HG03103 (cell line): ENCODE results near the gene DCLK1.
"Not testable (repeated sequence)": the region's sequence is repeated elsewhere in the genome, so short reads cannot be mapped to it uniquely, and the experiment has no call there.

ENCODE experiments used
- ATAC-seq: cut with Tn5 transposase; IDR thresholded peaks from one replicate; pipeline ENCODE4 v1.9.1; 2021; ENCODE audit warnings: low read depth; ENCODE audit not compliant: unreplicated experiment

The DCLK1 gene

DNA sequence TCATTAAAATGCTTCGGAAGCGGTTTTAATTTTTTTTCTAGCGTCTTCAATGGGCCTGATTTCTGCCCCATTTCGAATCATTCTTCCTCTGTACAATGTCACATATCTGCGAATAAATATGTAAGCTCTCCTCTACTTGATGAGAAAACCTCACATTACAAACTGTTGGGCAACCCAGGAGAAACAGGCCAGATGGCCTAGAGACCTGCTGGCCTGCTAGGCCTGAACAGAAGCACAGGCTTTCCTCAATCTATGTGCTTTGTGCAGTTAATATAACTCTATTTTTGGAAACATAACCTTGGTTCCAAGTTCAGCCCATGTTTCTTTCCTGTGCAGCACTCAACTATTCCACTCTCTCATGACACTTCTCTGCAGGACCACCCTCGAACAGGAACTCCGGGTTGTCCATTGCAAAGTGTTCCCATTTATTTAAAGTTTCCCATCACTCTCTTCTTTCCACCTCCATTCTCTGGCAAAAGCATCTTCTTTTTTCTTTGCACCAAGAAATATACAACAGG is 42.0 kb downstream of the DCLK1 start:
- no peak for ATAC-seq

DNA sequence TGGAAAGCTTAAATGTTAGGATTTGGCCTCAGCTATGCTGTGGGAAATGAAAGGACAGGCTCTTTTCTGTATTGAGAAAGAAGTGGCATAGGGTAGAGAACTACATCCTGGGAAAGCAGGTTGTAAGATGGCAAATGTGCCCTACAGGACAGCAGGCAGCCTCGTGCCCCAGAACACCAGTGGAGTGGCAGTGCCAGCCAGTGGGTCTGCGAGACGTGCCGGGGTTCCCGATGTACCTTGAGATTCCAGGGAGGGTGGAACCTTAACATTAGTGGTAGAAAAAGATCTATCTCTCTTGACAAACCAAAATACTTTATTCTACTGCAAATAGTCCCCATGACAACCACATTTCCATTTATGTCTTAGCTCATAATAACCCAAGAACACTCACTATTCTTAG is 42.7 kb downstream of the DCLK1 start:
- no peak for ATAC-seq

DNA sequence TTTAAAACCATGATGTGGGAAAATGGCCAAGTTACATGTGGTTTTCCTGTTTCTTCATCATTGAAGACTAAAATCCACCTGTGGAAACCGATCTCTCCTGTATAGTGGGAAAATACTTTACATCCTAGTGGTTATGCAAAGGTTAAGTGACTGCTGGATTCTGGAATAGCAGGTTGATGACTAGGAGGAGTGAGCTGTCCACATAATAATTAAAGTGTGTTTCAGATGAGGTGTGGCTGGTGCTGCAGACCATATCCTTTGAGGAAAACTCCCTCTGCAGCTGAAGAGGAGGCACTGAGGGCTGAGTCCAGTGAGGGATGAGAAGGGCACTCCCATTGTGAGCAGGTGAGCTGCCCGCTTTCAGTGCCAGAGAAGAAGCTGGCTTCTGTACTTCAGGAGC is 43.2 kb downstream of the DCLK1 start:
- no peak for ATAC-seq

DNA sequence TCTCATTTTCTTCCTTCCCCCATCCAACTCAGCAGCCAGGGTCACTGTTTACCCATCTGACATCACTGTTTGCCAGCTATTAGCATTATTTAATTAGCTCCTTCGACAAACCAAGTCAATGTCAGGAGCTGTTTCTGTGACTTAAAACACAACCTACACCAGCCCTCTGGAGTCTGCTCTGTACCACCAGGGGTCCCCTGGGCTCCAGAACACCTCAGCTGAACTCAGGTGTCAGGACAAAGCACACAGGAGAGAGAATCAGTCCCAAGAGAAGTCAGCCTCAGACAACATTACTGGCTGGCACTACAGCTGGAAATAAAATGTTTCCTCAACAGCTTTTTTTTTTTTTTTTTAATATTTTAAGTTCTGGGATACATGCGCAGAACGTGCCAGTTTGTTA is 45.1 kb downstream of the DCLK1 start:
- ATAC-seq = no peak

DNA sequence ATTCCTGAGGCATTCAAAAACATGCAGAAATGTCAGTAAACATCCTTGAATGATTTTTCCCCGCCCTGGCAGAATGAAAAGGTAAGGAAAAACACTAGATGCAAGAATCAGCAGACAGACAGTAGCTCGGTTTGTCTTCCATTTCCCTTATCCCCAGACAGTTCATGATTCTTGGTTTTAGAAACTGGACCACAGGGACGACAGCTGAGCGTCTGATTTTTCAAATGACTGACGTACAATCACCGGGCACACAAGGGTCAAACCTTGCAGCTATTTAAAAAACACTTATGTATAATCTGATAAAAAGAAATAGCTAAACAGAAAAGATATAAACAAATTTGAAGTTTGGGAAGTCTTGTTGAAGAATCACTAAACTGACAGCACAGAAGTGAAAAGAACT is 47.1 kb downstream of the DCLK1 start:
- no peak for ATAC-seq

DNA sequence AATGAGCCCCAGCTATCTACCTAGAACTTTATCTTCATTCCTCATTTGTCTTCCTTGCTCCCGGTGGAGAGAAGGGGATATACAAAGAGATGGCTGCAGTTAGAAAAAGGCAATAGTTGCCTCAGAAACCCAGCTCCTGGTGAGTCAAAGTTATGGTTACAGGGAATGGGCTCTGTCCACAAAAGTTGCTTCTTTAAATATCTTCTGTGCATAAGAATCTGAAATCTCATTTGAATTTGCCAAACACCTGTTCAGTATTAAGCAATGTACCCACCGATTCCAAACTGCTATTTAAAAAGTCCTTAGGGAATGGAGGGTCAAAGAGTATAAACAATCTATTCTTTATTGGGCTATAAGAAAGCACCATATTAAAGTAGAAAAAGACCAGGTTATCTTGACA is 48.4 kb downstream of the DCLK1 start:
- ATAC-seq = no peak

DNA sequence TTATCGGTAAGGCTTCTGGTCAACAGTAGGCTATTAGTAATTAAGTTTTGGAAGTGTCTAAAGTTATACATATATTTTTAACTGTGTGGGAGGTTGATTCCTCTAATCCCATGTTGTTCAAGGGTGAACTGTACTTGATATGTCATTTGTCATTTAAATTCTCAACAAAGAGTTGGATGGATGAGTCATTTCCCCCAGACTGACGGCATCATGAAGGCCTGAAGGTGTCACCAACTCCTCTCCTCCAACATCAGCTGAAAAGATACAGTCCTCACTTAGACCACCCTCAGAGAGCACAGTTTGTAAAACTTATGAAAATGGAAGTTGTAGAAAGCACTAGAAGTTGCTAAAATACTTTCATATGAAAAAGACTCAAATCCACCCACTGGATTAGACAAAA is 48.8 kb downstream of the DCLK1 start:
- no peak for ATAC-seq

DNA sequence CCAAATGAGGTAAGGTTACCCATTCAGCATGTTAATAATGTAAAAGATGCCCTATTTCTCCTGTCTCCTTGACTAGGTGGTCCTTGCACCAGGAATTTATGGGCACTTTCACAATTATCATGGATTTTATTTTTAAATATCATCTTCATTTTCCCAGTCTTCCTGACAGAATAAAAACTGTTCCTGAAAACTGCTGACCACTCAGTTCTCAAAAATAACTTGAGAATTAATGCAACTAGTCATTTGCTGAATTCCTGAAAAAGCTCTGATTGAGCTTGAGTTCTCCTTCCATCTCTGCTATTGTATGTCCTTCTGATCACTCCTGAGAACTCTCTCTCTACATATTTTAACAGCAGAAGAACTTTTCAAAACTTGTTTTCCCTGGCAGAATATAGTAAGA is 55.0 kb downstream of the DCLK1 start:
- no peak for ATAC-seq

DNA sequence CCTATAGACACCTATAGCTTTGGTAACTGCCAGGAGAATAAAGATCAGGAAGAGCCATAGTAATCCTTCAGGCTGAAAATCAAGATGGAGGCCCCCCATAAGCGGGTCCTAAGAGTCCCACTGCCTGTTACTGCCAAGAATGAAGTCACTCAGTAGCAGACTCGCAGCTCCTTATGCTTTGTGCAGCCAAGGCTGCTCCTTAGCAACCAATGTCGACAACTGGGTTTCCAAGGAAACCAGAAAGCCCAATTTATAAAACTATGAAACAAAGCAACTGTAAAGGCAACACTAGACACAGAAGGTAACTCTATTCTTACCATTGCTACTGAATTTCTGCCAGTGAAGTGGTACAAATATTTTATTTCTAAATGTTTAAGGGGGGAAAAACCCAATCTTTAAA is 56.5 kb downstream of the DCLK1 start:
- no peak for ATAC-seq

DNA sequence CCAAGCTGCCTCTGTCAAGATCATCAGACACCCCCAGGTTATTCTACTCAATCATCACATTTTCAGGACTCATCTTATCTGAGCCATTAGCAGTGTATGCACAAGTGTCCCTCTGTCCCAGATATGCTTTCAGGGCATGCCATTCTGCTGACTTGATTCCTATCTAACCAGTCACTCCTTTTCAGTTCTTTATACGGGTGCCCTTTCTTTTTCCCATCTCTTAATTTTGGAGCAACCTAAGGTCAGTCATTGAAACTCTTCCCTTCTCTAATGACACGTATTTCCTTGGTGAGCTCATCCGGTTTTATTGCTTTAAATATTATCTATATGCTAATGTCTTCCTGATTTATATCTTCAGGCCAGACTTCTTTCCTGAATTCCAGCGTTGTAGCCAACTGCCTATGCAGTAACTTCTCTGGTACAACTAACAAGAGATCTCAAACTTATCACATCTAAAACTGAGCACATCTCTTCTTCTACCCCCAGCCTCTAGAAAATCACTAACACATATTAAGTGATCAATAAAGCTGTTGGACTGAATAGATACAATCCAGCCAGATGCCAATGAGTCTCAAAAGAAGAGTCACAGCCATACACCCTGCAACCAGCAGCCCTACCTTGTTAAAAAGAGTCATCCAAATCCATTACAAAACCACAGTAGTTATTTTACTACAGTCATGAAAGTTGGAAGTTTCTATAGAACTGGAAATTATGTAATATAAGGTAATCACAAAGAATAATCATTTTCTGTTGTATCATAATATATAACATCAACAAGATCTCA is 58.8 kb downstream of the DCLK1 start:
- ATAC-seq = no peak

DNA sequence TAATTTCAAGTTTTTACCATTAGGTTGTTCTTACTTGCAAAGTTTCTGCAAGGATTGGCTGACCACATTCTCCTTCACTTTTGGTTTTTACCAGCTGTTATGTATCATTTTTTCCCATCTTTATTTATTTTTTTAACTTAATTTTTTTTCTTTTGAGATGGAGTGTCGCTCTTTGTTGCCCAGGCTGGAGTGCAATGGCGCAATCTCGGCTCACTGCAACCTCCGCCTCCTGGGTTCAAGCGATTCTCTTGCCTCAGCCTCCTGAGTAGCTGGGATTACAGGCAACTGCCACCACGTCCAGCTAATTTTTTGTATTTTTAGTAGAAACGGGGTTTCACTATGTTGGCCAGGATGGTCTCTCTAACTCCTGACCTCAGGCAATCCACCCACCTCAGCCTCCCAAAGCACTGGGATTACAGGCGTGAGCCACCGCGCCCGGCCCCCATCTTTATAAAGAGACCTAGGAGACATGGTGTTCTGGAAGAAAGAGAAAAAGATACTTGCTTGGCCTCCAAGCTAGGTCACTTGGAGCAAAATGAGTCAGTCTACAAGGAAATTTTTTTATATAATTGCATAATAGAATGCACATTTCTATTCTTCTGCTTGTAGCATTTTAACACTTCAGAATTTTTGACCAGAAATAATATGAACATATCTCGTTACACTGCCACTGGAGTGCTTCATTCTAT is 60.5 kb downstream of the DCLK1 start:
- ATAC-seq = not testable (repeated sequence)

DNA sequence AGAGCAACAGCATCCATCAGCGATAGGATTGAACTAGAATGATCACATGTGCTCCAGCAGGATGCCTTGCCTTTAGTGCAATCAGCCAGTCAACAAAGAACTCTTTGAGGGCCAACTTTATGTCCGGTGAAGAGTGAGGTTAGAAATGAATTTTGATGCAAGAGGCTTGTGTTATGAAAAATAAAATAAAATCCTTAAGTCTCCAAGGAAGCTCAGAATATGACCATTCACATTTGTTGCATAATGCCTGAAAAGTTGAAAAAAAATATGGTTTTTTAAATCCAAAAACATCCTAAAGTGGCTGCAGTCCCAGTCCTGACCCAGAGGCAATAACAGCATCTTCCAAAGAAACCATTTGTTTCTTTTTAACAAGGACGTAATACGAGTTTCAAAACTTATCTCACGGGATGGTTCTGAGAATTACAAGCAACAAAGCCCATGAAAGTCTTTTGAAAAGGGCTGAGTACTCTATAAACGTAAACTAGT is 61.3 kb downstream of the DCLK1 start:
- ATAC-seq = no peak

DNA sequence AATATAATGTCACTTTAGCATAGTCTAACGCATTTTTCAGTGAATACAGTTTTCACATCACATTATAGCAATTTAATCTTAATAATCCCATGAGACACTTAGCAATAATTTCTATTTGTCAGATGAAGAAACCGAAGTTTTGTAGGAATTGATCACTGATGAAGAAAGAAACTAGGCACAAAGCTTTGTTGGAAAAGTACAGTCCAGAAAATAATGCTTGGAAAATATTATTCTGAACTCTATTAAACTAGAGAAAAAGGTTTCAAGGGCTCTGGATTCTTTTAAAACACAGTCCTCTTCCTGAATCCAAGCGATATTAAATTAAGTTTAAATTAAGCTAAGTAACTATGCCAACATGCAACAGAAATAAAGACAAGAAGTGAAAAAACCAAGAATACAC is 62.2 kb downstream of the DCLK1 start:
- no peak for ATAC-seq

DNA sequence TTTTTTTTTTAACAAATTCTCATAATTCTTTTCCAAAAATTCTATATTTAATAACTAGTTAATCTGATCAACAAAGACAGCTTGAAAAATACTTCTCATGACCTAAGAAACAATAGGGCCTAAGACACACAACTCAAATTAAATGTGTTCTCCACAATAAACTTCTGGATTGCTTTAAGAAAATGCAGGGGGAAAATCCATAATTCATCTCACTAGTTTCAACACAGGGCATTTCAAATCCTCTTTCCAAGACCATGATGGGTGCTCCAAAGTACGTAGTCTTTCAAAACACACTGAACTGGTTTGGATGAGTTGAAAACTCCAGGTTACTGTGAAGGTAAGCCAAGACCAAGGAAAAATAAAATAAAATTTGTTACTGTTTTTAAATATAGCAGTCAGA is 62.6 kb downstream of the DCLK1 start:
- ATAC-seq = no peak

DNA sequence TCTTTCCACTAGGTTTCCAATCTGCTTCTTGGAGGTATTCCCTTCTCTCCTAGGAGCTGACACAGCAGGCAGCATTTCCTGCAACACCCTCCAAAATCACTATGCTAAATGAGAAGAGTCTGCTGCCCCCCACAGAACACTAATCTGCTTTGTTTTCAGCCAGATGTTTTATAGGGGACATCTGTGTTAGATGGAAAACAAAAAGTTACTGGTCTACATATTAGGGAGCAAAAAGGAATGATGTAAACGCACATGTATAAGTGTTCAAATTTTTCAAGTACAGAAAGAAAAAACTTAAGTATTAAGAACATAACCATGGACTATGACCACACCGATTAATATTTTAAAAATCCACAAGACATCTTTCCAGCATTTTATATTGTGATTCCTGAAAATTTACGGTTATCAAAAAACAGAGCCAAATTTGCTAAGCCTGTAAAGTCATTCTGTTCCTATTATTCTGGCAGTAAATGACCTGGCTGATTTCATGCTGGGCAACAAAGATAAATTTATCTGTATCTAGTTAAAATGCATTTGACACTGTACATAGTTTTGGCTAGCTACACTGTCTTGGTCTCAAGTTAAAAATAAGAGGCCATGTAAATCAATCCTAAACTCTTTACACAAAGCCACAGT is 63.3 kb downstream of the DCLK1 start:
- ATAC-seq = no peak

DNA sequence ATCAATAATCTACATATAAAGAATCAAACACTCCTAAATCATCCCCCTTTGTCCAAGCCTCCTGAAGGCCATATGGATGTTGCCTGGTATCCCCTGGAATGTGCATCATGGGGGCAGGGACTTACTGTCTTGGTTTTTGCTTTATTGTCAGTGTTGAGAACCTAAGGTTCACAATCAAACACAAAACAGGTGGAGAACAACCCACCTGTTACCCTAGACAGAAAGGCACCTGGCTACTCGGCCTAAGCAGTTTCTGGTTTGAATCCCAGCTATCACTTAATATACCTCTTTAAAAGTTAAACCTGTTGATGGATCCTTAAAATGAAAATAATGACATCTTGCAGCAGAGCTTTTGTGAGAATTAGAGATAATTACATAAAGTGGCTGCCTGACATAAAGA is 68.9 kb downstream of the DCLK1 start:
- no peak for ATAC-seq

DNA sequence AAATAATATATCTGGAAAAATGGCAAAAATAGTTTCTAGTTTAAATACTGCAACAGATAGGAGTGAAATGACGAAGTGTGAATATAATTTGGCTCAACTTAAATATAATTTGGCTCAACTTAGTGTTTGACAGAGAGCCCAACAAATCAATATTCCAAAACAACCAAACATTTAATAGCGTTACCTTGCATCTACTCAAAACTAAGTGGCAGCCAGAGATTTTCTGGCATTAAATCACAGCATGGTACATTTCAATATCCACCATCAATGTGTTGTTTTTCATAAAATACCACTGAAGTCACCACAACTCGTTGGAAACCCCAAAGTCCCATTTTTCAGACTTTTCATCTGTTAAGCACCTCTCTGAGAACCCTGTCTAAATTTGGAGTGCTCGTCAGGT is 69.6 kb downstream of the DCLK1 start:
- no peak for ATAC-seq

DNA sequence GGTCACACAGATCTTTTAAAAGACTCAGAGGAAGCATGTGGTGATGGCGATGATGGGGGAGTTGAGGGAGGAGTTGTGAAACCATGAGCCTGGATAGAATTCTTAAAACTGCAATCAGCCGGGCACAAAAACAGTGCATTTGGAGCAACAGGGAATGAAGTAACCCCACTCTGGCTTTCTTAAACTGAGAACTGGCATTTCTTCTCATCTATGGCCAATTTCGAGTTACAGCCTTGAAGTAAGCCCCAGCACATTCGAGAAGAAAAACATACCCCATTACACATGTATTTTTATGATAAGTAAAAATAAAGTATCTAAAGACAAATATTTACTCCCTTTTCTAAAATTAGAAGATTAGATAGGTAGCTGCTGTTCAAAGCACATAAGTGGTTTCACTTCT is 70.1 kb downstream of the DCLK1 start:
- ATAC-seq = no peak

DNA sequence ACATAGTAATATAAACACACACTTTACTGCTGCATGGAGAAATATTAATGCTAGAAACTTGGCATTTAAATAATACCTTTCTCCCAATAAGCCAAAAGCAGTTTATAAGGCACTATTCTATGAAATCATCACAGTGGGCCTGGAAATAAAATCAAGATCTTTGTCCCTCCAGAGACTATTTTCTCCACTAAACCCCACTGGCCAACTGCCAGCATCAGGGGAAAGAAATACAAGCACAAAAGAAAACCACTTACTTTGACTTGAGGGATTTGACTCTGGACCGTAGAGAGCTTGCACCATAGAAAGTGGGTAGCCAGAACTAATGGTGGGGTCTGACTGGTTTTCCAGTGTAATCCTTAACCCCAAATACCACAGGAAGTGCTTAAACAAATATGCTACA is 71.9 kb downstream of the DCLK1 start:
- no peak for ATAC-seq

DNA sequence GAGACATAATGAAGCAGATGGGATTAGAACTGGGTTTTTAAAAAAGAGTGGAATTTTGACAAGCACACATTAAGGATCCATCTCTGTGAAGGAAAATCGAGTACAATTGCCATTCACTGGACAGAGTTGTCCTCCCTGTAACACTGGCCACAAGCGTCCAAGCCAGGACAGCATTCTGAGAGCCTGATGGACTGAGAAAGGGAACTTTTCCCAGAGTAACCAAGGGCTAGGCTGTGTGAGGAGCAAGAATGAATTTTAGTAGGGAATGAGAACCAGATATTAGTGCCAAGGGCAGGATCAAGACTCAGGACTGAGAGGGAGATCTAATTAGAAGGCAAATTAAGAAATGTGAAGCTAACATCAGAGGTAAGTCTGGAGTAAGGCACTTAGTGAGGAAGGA is 73.1 kb downstream of the DCLK1 start:
- ATAC-seq = no peak

DNA sequence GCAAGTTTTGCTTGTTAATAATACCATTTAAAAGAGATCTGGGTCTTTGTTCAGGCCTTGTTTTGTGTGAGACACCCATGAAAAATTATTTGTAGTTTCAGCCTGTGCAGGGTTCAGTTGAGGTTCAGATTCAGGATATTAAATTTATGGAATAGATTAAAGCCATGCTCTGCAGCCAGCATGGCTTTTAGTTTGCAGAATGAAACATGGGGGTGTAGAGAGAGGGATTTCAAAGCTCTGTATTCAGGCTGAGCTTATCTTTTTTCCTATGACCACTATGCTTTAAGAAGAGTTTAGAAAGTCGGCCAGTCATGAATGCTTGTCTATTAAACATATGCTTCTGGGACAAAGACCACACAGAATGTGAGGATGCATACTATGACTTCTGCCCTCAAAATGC is 73.6 kb downstream of the DCLK1 start:
- no peak for ATAC-seq

DNA sequence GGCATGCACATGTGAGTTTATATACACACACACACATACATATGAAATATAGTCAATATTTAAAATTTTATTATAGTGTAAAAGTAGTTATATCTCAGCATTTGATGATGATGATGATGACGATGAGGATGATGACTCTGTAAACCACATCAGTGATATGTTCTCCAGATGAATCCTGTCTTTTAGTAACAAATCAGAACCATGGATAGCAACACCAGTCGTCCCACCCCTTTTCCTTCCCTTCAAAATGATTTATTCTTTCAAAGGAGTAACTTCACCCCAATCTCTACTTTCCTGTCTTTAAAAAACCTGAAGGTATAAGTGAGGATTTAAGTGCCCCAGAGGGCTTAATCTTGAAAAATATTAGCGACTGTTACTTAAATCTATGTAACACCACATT is 74.1 kb downstream of the DCLK1 start:
- no peak for ATAC-seq
